IPS DF 6.9 (cell line): ENCODE results near the gene DGCR6L.
"Not testable (repeated sequence)": the region's sequence is repeated elsewhere in the genome, so short reads cannot be mapped to it uniquely, and the experiment has no call there.

Experiments used
- DNase-seq: peaks from one replicate; pipeline ENCODE4 v3.0.0-alpha.2; 2013; ENCODE audit warnings: low read depth, low spot score
- H3K27ac ChIP-seq: one replicate; pipeline ENCODE4 v1.5.1; 2013; ENCODE audit warnings: low read length, control low read depth
- H3K27me3 ChIP-seq: 2 replicates; pipeline ENCODE4 v1.6.1; 2013; ENCODE audit warnings: mild to moderate bottlenecking, low read length; ENCODE audit not compliant: control insufficient read depth, insufficient read depth
- H3K36me3 ChIP-seq: 2 replicates; pipeline ENCODE4 v1.6.1; 2013; ENCODE audit warnings: low read length; ENCODE audit not compliant: control insufficient read depth, insufficient read depth
- H3K4me1 ChIP-seq: 2 replicates; pipeline ENCODE4 v1.6.1; 2013; ENCODE audit warnings: low read length; ENCODE audit not compliant: control insufficient read depth, insufficient read depth
- H3K4me3 ChIP-seq: 2 replicates; pipeline ENCODE4 v1.5.1; 2013; ENCODE audit warnings: mild to moderate bottlenecking, low read length
- H3K9me3 ChIP-seq: 2 replicates; pipeline ENCODE4 v1.6.1; 2013; ENCODE audit warnings: low read length, inconsistent platforms; ENCODE audit not compliant: control insufficient read depth, insufficient read depth
- WGBS: extraction: QIAGEN DNeasy Blood & Tissue Kit; methylation state at CpG from one replicate; pipeline ENCODE4 v1.1.7; 2013; ENCODE audit warnings: mixed read lengths, missing lambda C conversion rate; ENCODE audit not compliant: insufficient read length, insufficient coverage; 5-methylcytosine and 5-hydroxymethylcytosine counted together

The DGCR6L gene

DNA sequence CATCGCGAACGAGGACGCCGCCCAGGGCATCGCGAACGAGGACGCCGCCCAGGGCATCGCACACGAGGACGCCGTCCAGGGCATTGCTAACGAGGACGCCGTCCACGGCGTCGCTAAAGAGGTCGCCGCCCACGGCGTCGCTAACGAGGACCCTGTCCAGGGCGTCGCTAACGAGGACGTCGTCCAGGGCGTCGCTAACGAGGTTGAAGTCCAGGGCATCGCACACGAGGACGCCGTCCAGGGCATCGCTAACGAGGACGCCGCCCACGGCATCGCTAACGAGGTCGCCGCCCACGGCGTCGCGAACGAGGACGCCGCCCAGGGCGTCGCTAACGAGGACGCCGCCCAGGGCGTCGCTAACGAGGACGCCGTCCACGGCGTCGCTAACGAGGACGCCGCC is 38.1 kb upstream of the DGCR6L start:
- not testable (repeated sequence) for DNase-seq, H3K27ac ChIP-seq, H3K36me3 ChIP-seq, H3K9me3 ChIP-seq, H3K4me1 ChIP-seq, H3K4me3 ChIP-seq, H3K27me3 ChIP-seq
- WGBS, result no CpG with 5 or more reads among the region's 70 CpGs

- not testable (repeated sequence) for H3K4me1 ChIP-seq, H3K36me3 ChIP-seq, H3K27me3 ChIP-seq, DNase-seq, H3K9me3 ChIP-seq, H3K4me3 ChIP-seq, H3K27ac ChIP-seq
- no CpG with 5 or more reads among the region's 66 CpGs for whole genome bisulfite sequencing
Measured at GRCh38 chr22:20356906-20357305, 37.0 kb upstream of the DGCR6L start.

DNA sequence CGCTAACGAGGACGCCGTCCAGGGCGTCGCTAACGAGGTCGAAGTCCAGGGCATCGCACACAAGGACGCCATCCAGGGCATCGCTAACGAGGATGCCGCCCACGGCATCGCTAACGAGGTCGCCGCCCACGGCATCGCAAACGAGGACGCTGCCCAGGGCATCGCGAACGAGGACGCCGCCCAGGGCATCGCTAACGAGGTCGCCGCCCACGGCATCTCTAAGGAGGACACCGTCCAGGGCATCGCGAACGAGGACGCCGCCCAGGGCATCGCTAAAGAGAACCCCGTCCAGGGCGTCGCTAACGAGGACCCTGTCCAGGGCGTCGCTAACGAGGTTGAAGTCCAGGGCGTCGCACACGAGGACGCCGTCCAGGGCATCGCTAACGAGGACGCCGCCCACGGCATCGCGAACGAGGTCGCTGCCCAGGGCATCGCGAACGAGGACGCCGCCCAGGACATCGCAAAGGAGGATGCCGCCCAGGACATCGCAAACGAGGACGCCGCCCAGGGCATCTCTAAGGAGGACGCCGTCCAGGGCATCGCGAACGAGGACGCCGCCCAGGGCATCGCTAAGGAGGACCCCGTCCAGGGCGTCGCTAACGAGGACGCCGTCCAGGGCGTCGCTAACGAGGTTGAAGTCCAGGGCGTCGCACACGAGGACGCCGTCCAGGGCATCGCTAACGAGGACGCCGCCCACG is 36.2 kb upstream of the DGCR6L start:
- not testable (repeated sequence) for H3K4me1 ChIP-seq, H3K9me3 ChIP-seq, H3K36me3 ChIP-seq, H3K4me3 ChIP-seq, H3K27ac ChIP-seq, H3K27me3 ChIP-seq, DNase-seq
- no CpG with 5 or more reads among the region's 98 CpGs for WGBS

- no peak overlapping the region for H3K27ac ChIP-seq
- H3K27me3 ChIP-seq, result no peaks in the 10 kb centered on the region
Measured at GRCh38 chr22:20354238-20354975, 34.5 kb upstream of the DGCR6L start.

DNA sequence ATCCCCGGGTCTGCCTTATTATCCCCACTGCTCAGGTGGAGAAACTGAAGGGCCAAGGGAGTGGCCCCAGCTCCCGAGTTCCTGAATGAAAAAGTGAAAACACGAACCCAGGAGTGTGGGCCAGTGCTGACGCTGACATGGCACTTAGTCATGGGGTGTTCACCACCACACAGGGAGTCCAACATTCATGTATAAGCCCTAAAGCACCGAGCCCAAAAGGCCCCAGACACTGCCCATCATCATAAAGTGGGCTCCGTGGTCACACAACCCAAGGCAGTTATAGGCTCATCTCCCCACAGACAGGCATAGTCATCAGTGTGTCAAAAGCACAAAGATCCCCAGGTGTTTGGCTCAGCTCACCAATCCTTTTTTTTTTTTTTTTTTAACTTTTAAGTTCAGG is 32.7 kb upstream of the DGCR6L start:
- H3K9me3 ChIP-seq, DNase-seq, H3K27me3 ChIP-seq, H3K4me1 ChIP-seq, H3K4me3 ChIP-seq, H3K36me3 ChIP-seq, H3K27ac ChIP-seq: not testable (repeated sequence)
- WGBS, result no CpG with 5 or more reads among the region's 6 CpGs

More at GRCh38 chr22:20354238-20354975, 34.5 kb upstream of the DGCR6L start:
- Histone ChIP-seq H3K4me3 (no peak overlapping the region), H3K9me3 (no peaks in the 10 kb centered on the region), H3K36me3 (no peaks in the 10 kb centered on the region), H3K4me1 (no peaks in the 10 kb centered on the region; the same call in 1 of the 2 replicates)
- no peak for DNase-seq
- WGBS, result no CpG with 5 or more reads among the region's 81 CpGs

DNA sequence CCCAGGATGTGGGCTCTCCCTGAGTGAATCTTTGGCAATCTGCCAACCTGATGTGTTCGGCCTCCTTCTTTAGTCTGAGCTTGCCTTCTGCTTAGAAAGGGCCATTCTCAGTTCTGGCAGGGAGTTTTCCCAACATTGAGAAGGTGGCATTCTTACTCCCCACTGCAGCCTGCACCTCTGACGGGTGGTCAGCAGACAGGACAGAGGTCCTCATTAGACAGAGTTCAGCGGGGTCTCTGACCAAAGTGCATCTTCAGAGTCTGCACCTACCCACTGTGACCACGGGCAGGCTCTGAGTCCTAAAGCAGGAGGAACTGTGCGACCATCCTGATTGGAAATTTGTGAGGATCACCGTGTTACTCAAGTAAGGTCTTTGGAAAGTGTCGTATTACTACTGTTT is 26.7 kb upstream of the DGCR6L start:
- H3K4me3 ChIP-seq, H3K27ac ChIP-seq, DNase-seq, H3K27me3 ChIP-seq, H3K9me3 ChIP-seq, H3K4me1 ChIP-seq, H3K36me3 ChIP-seq: not testable (repeated sequence)
- WGBS, result no CpG with 5 or more reads among the region's 7 CpGs

DNA sequence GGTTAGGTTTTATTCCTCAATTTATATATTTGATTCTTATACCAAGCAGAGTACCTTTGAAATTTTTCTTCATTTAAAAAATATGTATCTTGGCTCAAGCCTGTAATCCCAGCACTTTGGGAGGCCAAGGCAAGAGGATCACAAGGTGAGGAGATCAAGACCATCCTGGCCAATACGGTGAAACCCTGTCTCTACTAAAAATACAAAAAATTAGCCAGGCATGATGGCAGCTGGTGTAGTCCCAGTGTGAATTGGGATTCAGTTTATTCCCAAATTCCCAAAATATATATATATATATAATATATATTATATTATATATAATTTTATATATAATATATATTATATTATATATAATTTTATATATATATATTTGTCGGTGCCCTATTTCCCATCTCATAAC is 18.4 kb upstream of the DGCR6L start:
- not testable (repeated sequence) for H3K4me1 ChIP-seq, H3K27ac ChIP-seq, H3K9me3 ChIP-seq, H3K4me3 ChIP-seq, H3K36me3 ChIP-seq, DNase-seq, H3K27me3 ChIP-seq
- no CpG with 5 or more reads among the region's 2 CpGs for WGBS

- no CpG with 5 or more reads among the region's 3 CpGs for WGBS
- H3K4me3 ChIP-seq, result not testable (repeated sequence)
Measured at GRCh38 chr22:20337807-20338206, 17.9 kb upstream of the DGCR6L start.

GRCh38 chr22:20336561-20336960 is 16.7 kb upstream of the DGCR6L start:
- not testable (repeated sequence) for DNase-seq, H3K36me3 ChIP-seq, H3K27ac ChIP-seq, H3K4me3 ChIP-seq, H3K9me3 ChIP-seq, H3K4me1 ChIP-seq, H3K27me3 ChIP-seq
- WGBS, result no CpG with 5 or more reads among the region's 1 CpG

More at GRCh38 chr22:20337807-20338206, 17.9 kb upstream of the DGCR6L start:
- H3K9me3 ChIP-seq, H3K36me3 ChIP-seq, H3K27me3 ChIP-seq, DNase-seq, H3K4me1 ChIP-seq, H3K27ac ChIP-seq: not testable (repeated sequence)

GRCh38 chr22:20328569-20328930 is 8.7 kb upstream of the DGCR6L start:
- H3K4me3 ChIP-seq, H3K9me3 ChIP-seq, H3K4me1 ChIP-seq, H3K27me3 ChIP-seq, H3K36me3 ChIP-seq, H3K27ac ChIP-seq, DNase-seq: not testable (repeated sequence)
- no CpG with 5 or more reads among the region's 5 CpGs for WGBS

DNA sequence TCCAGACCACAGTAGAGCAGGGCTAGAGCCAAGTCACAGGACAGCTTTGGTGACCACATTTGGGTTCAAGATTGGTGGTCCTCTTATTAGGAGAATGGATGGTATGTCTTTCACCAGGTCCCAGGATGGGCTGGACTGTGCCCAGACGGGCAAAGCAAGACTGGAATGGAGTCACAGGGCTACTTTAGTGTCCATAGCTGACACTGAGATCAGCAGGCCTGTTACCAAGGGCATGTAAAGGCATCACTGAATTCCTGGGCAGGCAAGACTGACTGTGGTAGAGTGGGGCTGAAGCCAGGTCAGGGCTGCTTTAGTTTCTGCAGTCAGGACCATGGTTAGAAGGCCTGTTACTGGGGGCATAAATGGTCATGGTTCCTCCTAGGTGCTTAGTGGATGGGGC is 6.1 kb upstream of the DGCR6L start:
- not testable (repeated sequence) for H3K9me3 ChIP-seq, H3K4me3 ChIP-seq, H3K27ac ChIP-seq, DNase-seq, H3K36me3 ChIP-seq, H3K27me3 ChIP-seq, H3K4me1 ChIP-seq
- no CpG with 5 or more reads among the region's 1 CpG for WGBS
